HEK293 (cell line): ENCODE data around the gene FBH1.

Experiments
- CTCF ChIA-PET: fragments of 350-600 bp; formaldehyde crosslinking; extraction: SDS; loops from one replicate; lab custom pipeline; 2021; ENCODE audit warnings: antibody characterized with exemption; lab: Yijun Ruan, JAX
- POLR2A ChIA-PET: fragments of 300-600 bp; formaldehyde crosslinking; extraction: SDS; loops from one replicate; lab custom pipeline; 2020; ENCODE audit warnings: antibody characterized with exemption, inconsistent platforms; lab: Yijun Ruan, JAX
- H3K27ac ChIP-seq: fragments of 200-500 bp; sonication (Bioruptor generic); 2 replicates; pipeline ENCODE4 v1.5.1; 2014; ENCODE audit warnings: low read depth, low read length, control low read depth, inconsistent platforms; ENCODE audit errors: extremely low read depth
- H3K36me3 ChIP-seq, 2 experiments: fragments of 200-500 bp in 1 of 2; sonication (Bioruptor generic) in 1 of 2; 1 replicate in 1 of 2; 2 replicates in 1 of 2; pipeline ENCODE4 v1.5.1; 2014 to 2017; ENCODE audit warnings: inconsistent platforms in 2 of 2, low read length in 2 of 2; ENCODE audit not compliant: control insufficient read depth in 2 of 2, insufficient read depth in 1 of 2
- H3K4me1 ChIP-seq: fragments of 200-500 bp; sonication (Bioruptor generic); 2 replicates; pipeline ENCODE4 v1.5.1; 2014; ENCODE audit warnings: mild to moderate bottlenecking, low read length, inconsistent platforms; ENCODE audit not compliant: control insufficient read depth, insufficient read depth
- H3K4me3 ChIP-seq: 2 replicates; pipeline ENCODE4 v1.5.1; 2011; ENCODE audit warnings: low read depth, mild to moderate bottlenecking, control low read depth, low read length, moderate library complexity
- H3K9me3 ChIP-seq: fragments of 200-500 bp; sonication (Bioruptor generic); 2 replicates; pipeline ENCODE4 v1.5.1; 2014; ENCODE audit warnings: low read depth, low read length, inconsistent platforms; ENCODE audit not compliant: control insufficient read depth, insufficient read depth
- FEZF1 ChIP-seq: fragments of 450-650 bp; formaldehyde crosslinking; IDR thresholded peaks from 2 replicates; pipeline ENCODE4 v1.5.1; 2016; ENCODE audit warnings: missing biosample characterization, missing genetic modification characterization
- GFI1B ChIP-seq: fragments of 450-650 bp; formaldehyde crosslinking; IDR thresholded peaks from 2 replicates; pipeline ENCODE4 v1.5.1; 2016; ENCODE audit warnings: missing biosample characterization, missing genetic modification characterization
- KLF10 ChIP-seq: fragments of 450-650 bp; IDR thresholded peaks from 2 replicates; pipeline ENCODE4 v1.5.1; 2018; ENCODE audit warnings: missing biosample characterization, mild to moderate bottlenecking, missing genetic modification characterization
- KLF7 ChIP-seq: fragments of 450-650 bp; formaldehyde crosslinking; IDR thresholded peaks from 2 replicates; pipeline ENCODE4 v1.5.1; 2016; ENCODE audit warnings: missing biosample characterization, missing genetic modification characterization, borderline replicate concordance
- KLF9 ChIP-seq: fragments of 450-650 bp; formaldehyde crosslinking; IDR thresholded peaks from 2 replicates; pipeline ENCODE4 v1.5.1; 2016; ENCODE audit warnings: missing biosample characterization, missing genetic modification characterization, low read depth
- MZF1 ChIP-seq: fragments of 450-650 bp; formaldehyde crosslinking; IDR thresholded peaks from 2 replicates; pipeline ENCODE4 v1.5.1; 2017; ENCODE audit warnings: missing biosample characterization, missing genetic modification characterization, borderline replicate concordance
- ZBTB21 ChIP-seq: fragments of 450-650 bp; formaldehyde crosslinking; IDR thresholded peaks from 2 replicates; pipeline ENCODE4 v1.5.1; 2017; ENCODE audit warnings: missing biosample characterization, missing genetic modification characterization
- ZFHX2 ChIP-seq: fragments of 450-650 bp; formaldehyde crosslinking; conservative IDR thresholded peaks from 2 replicates; pipeline ENCODE4 v1.5.1; 2016; ENCODE audit warnings: missing biosample characterization, missing genetic modification characterization
- ZFP37 ChIP-seq: fragments of 450-650 bp; formaldehyde crosslinking; IDR thresholded peaks from 2 replicates; pipeline ENCODE4 v1.5.1; 2016; ENCODE audit warnings: missing biosample characterization, missing genetic modification characterization
- ZNF121 ChIP-seq: fragments of 450-650 bp; formaldehyde crosslinking; IDR thresholded peaks from 2 replicates; pipeline ENCODE4 v1.5.1; 2016; ENCODE audit warnings: missing biosample characterization, missing genetic modification characterization
- ZNF155 ChIP-seq: fragments of 450-650 bp; formaldehyde crosslinking; IDR thresholded peaks from 2 replicates; pipeline ENCODE4 v1.5.1; 2016; ENCODE audit warnings: missing biosample characterization, missing genetic modification characterization
- ZNF157 ChIP-seq: fragments of 450-650 bp; formaldehyde crosslinking; IDR thresholded peaks from 2 replicates; pipeline ENCODE4 v1.5.1; 2016; ENCODE audit warnings: missing biosample characterization, missing genetic modification characterization
- ZNF211 ChIP-seq: fragments of 450-650 bp; formaldehyde crosslinking; IDR thresholded peaks from 2 replicates; pipeline ENCODE4 v1.5.1; 2016; ENCODE audit warnings: low read depth, missing biosample characterization, missing genetic modification characterization
- ZNF214 ChIP-seq: fragments of 450-650 bp; formaldehyde crosslinking; IDR thresholded peaks from 2 replicates; pipeline ENCODE4 v1.5.1; 2017; ENCODE audit warnings: missing biosample characterization, mild to moderate bottlenecking, missing genetic modification characterization, borderline replicate concordance
- ZNF292 ChIP-seq: fragments of 450-650 bp; formaldehyde crosslinking; IDR thresholded peaks from 2 replicates; pipeline ENCODE4 v1.5.1; 2016; ENCODE audit warnings: low read depth, missing biosample characterization, missing genetic modification characterization, borderline replicate concordance
- ZNF433 ChIP-seq: fragments of 450-650 bp; formaldehyde crosslinking; IDR thresholded peaks from 2 replicates; pipeline ENCODE4 v1.5.1; 2016; ENCODE audit warnings: missing biosample characterization, missing genetic modification characterization, low read depth
- ZNF48 ChIP-seq: fragments of 450-650 bp; formaldehyde crosslinking; IDR thresholded peaks from 2 replicates; pipeline ENCODE4 v1.5.1; 2016; ENCODE audit warnings: missing biosample characterization, missing genetic modification characterization
- ZNF518A ChIP-seq: fragments of 450-650 bp; formaldehyde crosslinking; conservative IDR thresholded peaks from 2 replicates; pipeline ENCODE4 v1.5.1; 2016; ENCODE audit warnings: low read depth, missing biosample characterization, missing genetic modification characterization
- ZNF596 ChIP-seq: fragments of 450-650 bp; IDR thresholded peaks from 2 replicates; pipeline ENCODE4 v1.5.0; 2018; ENCODE audit warnings: missing biosample characterization, mild to moderate bottlenecking, missing genetic modification characterization, moderate library complexity
- ZNF610 ChIP-seq: fragments of 450-650 bp; formaldehyde crosslinking; IDR thresholded peaks from 2 replicates; pipeline ENCODE4 v1.5.1; 2016; ENCODE audit warnings: missing biosample characterization, missing genetic modification characterization, borderline replicate concordance
- ZNF621 ChIP-seq: fragments of 450-650 bp; formaldehyde crosslinking; IDR thresholded peaks from 2 replicates; pipeline ENCODE4 v1.5.1; 2017; ENCODE audit warnings: missing biosample characterization, missing genetic modification characterization
- ZNF629 ChIP-seq: fragments of 450-650 bp; formaldehyde crosslinking; IDR thresholded peaks from 2 replicates; pipeline ENCODE4 v1.5.1; 2017; ENCODE audit warnings: missing biosample characterization, missing genetic modification characterization
- ZNF658 ChIP-seq: fragments of 450-650 bp; formaldehyde crosslinking; IDR thresholded peaks from 2 replicates; pipeline ENCODE4; 2016; ENCODE audit warnings: missing biosample characterization, missing genetic modification characterization
- ZNF664 ChIP-seq: fragments of 450-650 bp; formaldehyde crosslinking; IDR thresholded peaks from 2 replicates; pipeline ENCODE4 v1.5.1; 2016; ENCODE audit warnings: missing biosample characterization, missing genetic modification characterization
- ZNF677 ChIP-seq: fragments of 450-650 bp; IDR thresholded peaks from 2 replicates; pipeline ENCODE4 v1.5.0; 2018; ENCODE audit warnings: missing biosample characterization, mild to moderate bottlenecking, missing genetic modification characterization, moderate library complexity
- TF ChIP-seq, protein P1 (sequence below): fragments of 450-650 bp; formaldehyde crosslinking; IDR thresholded peaks from 2 replicates; pipeline ENCODE4 v1.5.1; 2017; ENCODE audit warnings: missing biosample characterization, missing genetic modification characterization

The FBH1 gene

DNA sequence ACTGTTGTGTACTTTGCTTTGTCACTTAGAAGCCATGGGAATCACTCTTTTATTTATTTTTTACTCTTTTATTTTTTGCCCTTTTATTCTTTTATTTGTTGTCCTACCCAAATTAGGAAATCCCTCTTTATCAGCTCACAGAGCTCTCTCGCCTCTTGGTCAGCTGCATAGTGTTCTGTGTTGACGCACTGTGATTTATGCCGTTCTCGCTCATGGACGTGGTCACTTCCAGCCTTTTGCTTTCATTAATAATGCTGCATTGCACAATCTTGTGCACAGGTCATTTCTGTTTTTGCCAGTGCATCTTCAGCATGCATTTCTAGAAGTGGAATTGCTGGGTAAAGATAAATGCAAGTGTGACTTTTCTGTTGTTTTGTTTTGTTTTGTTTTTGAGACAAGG is 42.3 kb downstream of the FBH1 start (continued):
- no peak for TF ChIP-seq ZNF629
- TF ChIP-seq, protein P1, sequence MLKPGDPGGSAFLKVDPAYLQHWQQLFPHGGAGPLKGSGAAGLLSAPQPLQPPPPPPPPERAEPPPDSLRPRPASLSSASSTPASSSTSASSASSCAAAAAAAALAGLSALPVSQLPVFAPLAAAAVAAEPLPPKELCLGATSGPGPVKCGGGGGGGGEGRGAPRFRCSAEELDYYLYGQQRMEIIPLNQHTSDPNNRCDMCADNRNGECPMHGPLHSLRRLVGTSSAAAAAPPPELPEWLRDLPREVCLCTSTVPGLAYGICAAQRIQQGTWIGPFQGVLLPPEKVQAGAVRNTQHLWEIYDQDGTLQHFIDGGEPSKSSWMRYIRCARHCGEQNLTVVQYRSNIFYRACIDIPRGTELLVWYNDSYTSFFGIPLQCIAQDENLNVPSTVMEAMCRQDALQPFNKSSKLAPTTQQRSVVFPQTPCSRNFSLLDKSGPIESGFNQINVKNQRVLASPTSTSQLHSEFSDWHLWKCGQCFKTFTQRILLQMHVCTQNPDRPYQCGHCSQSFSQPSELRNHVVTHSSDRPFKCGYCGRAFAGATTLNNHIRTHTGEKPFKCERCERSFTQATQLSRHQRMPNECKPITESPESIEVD = no peak
- no peak for TF ChIP-seq ZBTB21
- TF ChIP-seq ZNF48 (tag by site-specific recombination) = no peak
- no peak for TF ChIP-seq ZNF596

DNA sequence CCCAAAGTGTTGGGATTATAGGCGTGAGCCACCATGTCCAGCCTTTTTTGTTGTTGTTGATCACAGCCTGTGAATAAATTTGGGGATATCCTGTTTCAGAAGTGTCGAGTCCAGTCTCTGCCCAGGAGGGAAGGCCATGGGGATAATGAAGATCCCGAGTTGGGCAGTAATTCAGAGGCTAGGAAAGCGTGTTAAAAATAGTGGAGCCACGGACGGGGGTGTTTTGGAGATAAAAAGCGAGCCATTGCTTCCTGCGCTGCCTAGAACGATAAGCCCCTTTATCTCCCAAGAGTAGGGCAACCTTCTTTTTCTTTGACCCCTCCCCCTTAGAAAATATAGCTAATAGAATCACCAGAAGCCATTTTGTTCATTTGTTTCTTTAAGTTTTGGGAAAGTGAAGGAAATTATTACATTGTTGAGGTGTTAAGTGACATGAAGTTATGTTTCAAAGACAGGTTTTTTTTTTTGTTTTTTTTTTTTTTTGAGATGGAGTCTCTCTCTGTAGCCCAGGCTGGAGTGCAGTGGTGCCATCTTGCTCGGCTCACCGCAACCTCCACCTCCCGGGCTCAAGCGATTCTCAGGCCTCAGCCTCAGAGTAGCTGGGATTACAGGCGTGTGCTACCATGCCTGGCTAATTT is 44.0 kb downstream of the FBH1 start:
- ChIA-PET CTCF (interaction anchor here (0.6 to 0.7 kb wide), 2 partner anchors 18 to 223 kb away, joined by 3 read pairs; no protein-coding TSS in a partner anchor), POLR2A (no interaction called here)
- H3K27ac ChIP-seq = no peak overlapping the region
- no peaks in the 10 kb centered on the region for H3K9me3 ChIP-seq
- no peaks in the 10 kb centered on the region for H3K4me1 ChIP-seq
- TF ChIP-seq ZFHX2 = no peak
- TF ChIP-seq MZF1 (tag by site-specific recombination) = no peak
- TF ChIP-seq KLF9 = no peak
- no peak for TF ChIP-seq ZNF664 (tag by site-specific recombination)
- TF ChIP-seq ZNF610 (tag by site-specific recombination) = no peak
- no peak for TF ChIP-seq ZNF518A (tag by site-specific recombination)
- TF ChIP-seq ZNF157 (tag by site-specific recombination) = no peak
- TF ChIP-seq ZNF621 (tag by site-specific recombination) = no peak
- TF ChIP-seq FEZF1 (tag by site-specific recombination) = no peak
- TF ChIP-seq ZNF433 (tag by site-specific recombination) = no peak
- no peak for TF ChIP-seq ZNF677 (tag by site-specific recombination)
- H3K36me3 ChIP-seq = peaks cover 28 to 85% of the 10 kb centered on the region in 2 experiments
- no peak overlapping the region for H3K4me3 ChIP-seq

DNA sequence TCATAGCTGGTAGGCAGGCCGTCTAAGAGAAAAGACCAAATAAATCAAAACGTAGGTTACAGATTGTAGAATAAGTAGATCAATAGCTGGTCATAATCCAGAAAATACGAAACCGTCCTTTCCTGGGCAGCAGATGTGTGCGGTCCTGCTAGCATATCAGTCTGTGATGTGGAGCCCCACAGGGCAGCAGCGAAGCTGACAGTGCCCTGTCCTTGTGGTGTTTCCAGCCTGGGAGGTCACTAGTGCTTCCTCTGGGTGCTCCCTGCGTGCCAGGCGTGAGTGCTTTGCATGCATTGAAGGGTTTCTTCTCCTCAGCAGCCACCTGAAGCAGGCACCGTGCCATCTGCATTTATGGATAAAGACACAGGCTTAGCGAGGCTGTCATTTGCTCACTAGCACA is 45.6 kb downstream of the FBH1 start:
- TF ChIP-seq KLF9 (no peak), ZFP37 (tag by site-specific recombination) (no peak), KLF7 (tag by site-specific recombination) (no peak), ZNF292 (tag by site-specific recombination) (no peak), GFI1B (tag by site-specific recombination) (no peak), ZNF155 (tag by site-specific recombination) (no peak), KLF10 (tag by site-specific recombination) (no peak), ZNF214 (tag by site-specific recombination) (no peak), ZNF211 (tag by site-specific recombination) (no peak), ZNF121 (tag by site-specific recombination) (no peak), ZNF658 (no peak)
- TF ChIP-seq, all 188 proteins: peak for 0
- no peaks in the 10 kb centered on the region for H3K4me1 ChIP-seq
- no peaks in the 10 kb centered on the region for H3K9me3 ChIP-seq
- no peak overlapping the region for H3K27ac ChIP-seq
- CTCF ChIA-PET = no interaction called here
- POLR2A ChIA-PET = no interaction called here
- peaks cover 26 to 69% of the 10 kb centered on the region in 2 experiments for H3K36me3 ChIP-seq
- H3K4me3 ChIP-seq = no peak overlapping the region
